Pons (tissue), 1 donor: Measurements from ENCODE around the gene FFAR4.

Experiments used
- DNase-seq: peaks from one replicate; pipeline ENCODE4 v3.0.0-alpha.2; 2016; ENCODE audit warnings: low spot score

The FFAR4 gene

DNA sequence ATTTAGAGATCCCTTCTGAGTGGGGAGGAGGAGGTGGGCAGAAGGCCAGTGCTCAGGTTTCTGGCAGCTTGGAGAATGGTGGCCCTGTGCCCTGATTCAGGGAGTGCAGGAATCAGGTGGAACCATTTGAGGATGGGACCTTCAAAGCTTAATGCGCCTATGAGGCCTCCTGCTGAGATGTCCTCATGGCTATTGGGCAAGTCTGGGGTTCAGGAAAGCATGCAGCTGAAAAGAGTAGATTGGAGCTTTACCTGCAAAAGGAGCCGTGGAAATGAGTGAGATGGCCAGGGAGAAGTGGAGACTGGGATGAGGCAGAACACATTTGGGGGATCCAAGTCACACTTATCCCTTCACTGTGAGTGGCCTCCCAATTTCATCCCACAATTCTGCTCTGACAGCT lies 6.1 kb downstream of the FFAR4 start:
- DNase-seq, result no peak

DNA sequence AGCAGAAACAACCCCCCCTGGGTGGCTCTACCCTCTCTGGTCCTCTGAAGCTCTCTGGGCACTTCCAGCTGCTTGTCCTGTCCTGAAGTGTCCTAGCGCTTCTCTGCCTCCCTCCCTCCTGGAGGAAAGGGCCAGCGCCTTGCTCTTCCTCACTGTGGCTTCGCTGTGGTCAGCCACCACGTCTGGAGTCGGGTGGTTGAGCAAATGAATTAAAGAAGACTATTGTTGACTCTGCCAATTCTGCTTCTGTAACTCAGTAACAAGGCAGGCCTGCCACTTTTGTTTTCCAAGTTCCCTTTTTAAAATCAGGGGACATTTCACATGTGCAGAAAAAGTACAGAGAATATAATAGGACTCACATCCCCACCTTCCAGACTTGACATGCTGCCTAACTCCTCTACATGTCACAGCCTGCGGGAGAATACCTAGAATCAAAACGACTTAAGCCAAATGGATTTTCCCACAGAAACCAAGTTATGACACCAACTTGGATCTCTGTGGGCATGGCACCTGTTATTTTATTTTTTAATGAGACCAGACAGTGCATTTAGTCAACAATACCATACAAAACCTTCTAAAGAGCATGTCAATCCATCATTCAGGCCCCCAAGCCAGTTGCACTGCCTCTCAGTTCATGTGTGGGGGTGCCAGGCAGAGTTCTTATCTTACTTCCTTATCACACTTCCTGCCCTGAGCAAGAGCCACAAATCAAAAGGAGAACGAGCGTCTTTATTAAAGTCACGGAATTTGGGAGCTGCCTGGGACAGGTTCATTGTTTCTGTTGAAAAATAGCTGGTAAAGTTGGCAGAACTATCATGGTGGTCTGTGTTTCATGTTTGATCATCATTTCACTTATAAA lies 6.8 kb downstream of the FFAR4 start:
- DNase-seq, result peak; percentile 83

GRCh38 chr10:93573924-93574323 lies 7.5 kb downstream of the FFAR4 start:
- DNase-seq, result no peak

GRCh38 chr10:93576888-93577287 lies 10.4 kb downstream of the FFAR4 start:
- DNase-seq, result no peak

DNA sequence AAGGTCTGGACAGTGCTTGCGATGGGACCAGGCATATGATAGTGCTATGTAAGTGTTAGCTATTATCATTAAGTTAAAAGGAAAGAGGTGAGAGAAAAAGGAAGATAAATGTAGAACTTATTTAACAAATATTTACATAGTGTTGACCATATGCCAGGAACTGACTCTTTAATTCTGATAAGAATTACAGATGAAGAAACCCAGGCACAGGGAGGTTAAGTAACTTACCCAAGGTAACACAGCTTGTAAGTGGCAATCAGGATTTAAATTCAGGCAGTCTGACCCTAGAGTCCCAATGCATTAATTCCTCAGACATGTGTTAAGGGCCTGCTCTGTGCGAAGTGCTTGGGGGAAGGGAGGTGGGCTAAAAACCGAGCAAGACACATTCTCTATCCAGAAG lies 11.1 kb downstream of the FFAR4 start:
- no peak for DNase-seq

- no peak for DNase-seq
Observed at GRCh38 chr10:93579089-93579488, 12.6 kb downstream of the FFAR4 start.

GRCh38 chr10:93579985-93580711 lies 13.7 kb downstream of the FFAR4 start:
- no peak for DNase-seq

DNA sequence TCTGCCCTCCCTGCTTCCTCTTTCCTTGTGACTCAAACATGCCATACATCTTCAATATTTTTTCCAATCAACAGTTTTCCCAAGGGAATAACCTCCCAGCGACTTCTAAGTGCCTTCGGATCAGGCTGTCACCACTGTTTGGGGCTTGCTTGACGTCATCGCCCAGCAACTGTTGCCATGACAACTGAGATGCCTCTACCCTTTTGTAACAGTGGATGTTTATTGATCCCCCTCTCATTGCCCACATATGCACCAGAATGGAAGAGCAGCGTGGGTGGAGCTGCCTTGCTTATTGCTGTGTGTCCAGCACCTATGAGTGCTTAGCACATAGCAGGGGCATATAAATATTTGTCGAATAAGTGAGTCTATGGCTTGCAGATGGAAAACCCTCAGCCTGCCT lies 14.4 kb downstream of the FFAR4 start:
- no peak for DNase-seq

- DNase-seq, result no peak
Observed at GRCh38 chr10:93584445-93584844, 18.0 kb downstream of the FFAR4 start.

- no peak for DNase-seq
Observed at GRCh38 chr10:93589648-93590562, 23.4 kb downstream of the FFAR4 start.

DNA sequence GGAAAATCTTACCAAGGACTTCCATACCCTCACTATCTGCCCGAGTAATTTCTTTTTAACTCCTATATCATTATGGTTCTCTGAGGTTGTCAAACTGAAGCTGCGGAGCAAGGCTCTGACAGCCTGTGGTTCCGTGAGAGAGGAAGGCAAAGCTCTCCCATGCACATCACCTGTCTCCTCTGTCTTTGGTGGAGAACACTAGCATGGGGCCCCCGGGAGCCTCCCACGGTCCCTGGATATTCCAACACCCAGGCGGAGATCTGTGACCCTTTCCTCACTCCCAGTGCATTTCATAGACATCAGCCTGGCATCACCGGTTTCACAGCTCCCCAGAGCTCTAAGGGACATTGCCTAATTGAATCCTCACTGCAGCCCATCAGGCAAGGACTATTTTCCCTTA lies 24.2 kb downstream of the FFAR4 start:
- DNase-seq, result no peak

DNA sequence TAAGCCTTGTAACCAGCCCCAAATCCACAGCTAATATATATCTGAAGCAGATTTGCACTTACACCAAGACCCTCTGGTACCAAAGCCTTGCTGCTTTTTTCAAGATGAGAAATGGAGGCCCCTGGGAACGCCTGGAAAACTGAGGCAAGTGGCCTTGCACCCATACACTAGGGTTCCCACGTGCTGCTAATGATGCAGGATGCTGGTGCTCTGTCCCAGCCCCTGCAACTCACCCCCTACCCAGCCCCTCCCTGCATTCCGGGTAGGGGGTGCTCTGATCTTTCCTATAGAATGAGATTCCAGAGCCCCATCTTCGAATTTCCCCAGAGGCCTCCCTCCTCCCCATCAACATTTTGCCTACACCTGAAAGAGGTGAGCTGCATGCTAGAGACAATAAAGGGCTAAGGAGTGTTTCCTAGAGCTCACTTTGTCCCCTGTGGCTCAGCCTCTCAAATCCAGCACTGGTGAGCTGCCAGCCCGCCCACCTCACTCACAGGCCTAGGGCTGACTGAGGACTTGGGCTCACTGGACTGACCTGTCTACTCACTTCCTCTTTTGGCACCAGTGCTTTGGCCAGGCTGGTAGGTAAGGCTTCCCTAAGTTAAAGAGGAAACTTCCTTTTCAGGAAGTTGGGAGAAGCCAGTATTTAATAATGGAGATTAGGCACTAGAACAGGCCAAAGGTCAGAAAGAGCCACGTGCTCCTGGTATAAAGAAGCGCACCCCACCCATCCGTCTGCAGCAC lies 24.8 kb downstream of the FFAR4 start:
- no peak for DNase-seq

- DNase-seq, result no peak
Observed at GRCh38 chr10:93593254-93593653, 26.8 kb downstream of the FFAR4 start.

DNA sequence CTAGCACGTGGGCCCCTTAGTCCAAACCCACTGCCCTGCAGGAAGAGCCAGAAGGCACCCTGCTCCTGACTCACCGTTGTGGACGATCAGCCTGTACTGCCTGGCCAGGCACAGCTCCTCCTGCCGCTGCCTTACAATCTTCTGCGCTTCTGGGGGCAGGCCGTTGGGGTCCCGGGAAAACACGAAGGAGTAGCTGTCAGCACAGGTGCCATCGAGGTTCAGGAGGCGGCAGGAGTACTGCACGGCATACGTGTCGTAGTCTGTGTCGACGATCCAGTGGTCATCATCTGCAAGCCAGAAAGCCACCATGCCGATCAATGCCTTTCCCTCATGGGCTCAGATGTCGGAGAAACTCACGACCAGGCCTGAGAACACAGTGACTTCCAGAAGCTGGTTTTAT lies 27.3 kb downstream of the FFAR4 start:
- DNase-seq, result no peak

- no peak for DNase-seq
Observed at GRCh38 chr10:93594518-93594917, 28.1 kb downstream of the FFAR4 start.

GRCh38 chr10:93595378-93596161 lies 29.1 kb downstream of the FFAR4 start:
- DNase-seq, result no peak

GRCh38 chr10:93596539-93596938 lies 30.1 kb downstream of the FFAR4 start:
- DNase-seq, result no peak

- DNase-seq, result no peak
Observed at GRCh38 chr10:93597075-93597599, 30.7 kb downstream of the FFAR4 start.

GRCh38 chr10:93598157-93598556 lies 31.7 kb downstream of the FFAR4 start:
- DNase-seq, result no peak

DNA sequence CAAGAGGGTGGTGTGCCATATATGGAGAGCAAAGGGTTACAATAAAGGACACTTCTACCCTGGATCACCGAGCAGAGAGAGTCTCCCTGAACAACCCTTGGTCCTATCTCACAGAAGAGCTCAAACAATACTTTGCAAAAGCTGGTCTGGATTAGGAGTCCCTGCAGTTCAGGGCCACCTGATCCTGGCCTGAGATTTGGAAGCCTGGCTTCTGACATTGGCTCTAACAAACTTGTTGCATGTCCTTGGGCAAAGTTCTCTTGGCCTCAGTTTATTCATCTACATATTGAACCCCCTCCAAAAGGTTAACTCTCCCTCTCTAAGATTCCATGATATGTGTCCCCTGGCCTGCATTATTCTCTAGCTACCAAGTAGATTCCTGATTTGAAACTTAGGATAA lies 32.9 kb downstream of the FFAR4 start:
- DNase-seq, result no peak

GRCh38 chr10:93599778-93600177 lies 33.3 kb downstream of the FFAR4 start:
- DNase-seq, result no peak
